ENCODE measurements around the gene SLC7A11.

SLC7A11 gene

GRCh38 chr4:138199568-138200235 is 42.4 kb downstream of the SLC7A11 start:
- TF ChIP-seq, protein P1, sequence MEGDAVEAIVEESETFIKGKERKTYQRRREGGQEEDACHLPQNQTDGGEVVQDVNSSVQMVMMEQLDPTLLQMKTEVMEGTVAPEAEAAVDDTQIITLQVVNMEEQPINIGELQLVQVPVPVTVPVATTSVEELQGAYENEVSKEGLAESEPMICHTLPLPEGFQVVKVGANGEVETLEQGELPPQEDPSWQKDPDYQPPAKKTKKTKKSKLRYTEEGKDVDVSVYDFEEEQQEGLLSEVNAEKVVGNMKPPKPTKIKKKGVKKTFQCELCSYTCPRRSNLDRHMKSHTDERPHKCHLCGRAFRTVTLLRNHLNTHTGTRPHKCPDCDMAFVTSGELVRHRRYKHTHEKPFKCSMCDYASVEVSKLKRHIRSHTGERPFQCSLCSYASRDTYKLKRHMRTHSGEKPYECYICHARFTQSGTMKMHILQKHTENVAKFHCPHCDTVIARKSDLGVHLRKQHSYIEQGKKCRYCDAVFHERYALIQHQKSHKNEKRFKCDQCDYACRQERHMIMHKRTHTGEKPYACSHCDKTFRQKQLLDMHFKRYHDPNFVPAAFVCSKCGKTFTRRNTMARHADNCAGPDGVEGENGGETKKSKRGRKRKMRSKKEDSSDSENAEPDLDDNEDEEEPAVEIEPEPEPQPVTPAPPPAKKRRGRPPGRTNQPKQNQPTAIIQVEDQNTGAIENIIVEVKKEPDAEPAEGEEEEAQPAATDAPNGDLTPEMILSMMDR (IDR thresholded peaks at IDR 0.05; ENCODE audit: control extremely low read depth, extremely low read depth, low read depth, missing control alignments): no peak
- DNase-seq (ENCODE audit: extremely low spot score): no peak
- POLR2A ChIA-PET: no interaction called here
- CTCF ChIA-PET: interaction anchor here (1.0 to 1.2 kb wide), 4 partner anchors 10 to 34 kb away, joined by 3 read pairs; no protein-coding TSS in a partner anchor

GRCh38 chr4:138196153-138196552 is 46.0 kb downstream of the SLC7A11 start:
- POLR2A ChIA-PET: no interaction called here
- CTCF ChIA-PET: interaction anchor here (3.5 kb wide), 1 partner anchor 13 kb away, joined by 17 read pairs; no protein-coding TSS in a partner anchor

GRCh38 chr4:138193963-138194362 is 48.2 kb downstream of the SLC7A11 start:
- ChIA-PET CTCF (interaction anchor here (1.0 to 3.5 kb wide), 2 partner anchors 11 to 12 kb away, joined by 4 to 17 read pairs; no protein-coding TSS in a partner anchor), POLR2A (no interaction called here)
- TF ChIP-seq, protein P1 (IDR thresholded peaks at IDR 0.05; ENCODE audit: control extremely low read depth, extremely low read depth, low read depth, missing control alignments): no peak

More at GRCh38 chr4:138196153-138196552, 46.0 kb downstream of the SLC7A11 start:
- TF ChIP-seq, protein P1 (IDR thresholded peaks at IDR 0.05; ENCODE audit: control extremely low read depth, extremely low read depth, low read depth, missing control alignments): no peak
- DNase-seq (ENCODE audit: extremely low spot score): no peak

DNA sequence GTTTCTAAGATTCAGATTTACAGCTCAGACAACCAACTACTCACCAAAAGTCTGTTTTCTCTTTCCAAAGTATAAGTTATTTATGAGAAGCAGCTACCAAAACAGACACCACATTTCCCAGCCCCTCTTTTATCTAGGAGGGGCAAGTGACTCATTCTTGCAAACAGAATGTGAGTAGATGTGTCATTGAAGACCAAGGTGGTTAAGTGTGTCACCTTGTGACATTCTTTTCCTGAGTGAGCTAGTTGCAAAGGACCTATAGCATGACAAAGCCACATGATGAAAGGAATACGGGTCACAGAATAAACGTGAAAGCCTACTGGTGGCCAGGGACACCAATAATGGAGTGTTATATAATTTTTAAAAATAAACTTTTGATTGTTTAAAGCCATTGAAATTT is 50.0 kb downstream of the SLC7A11 start:
- no peak for DNase-seq (ENCODE audit: extremely low spot score)

More at GRCh38 chr4:138193963-138194362, 48.2 kb downstream of the SLC7A11 start:
- DNase-seq (ENCODE audit: extremely low spot score): no peak

DNA sequence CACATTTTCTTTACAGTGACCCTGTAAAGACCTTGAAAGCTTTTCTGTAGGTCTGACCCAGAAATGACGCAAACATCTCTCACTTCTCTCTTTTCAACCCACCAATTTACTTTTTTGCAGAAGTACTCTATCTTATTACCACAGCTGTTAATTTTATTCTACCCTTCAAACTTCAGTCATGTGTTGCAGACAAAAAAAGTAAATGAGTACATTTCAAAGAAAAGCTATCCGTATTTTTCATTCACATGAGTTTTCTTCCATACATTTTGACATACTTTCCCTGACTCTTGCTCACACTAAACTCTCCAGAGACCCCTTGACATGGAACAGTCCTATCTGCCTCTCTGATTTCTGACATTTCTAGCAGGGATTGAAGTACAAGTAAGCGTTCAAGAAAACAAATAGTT is 51.7 kb downstream of the SLC7A11 start:
- CTCF ChIA-PET: interaction anchor here (0.7 to 1.9 kb wide), 5 partner anchors 13 to 155 kb away, joined by 3 to 5 read pairs (median 3); no protein-coding TSS in a partner anchor
- peak; percentile 51 for DNase-seq (ENCODE audit: extremely low spot score)
- POLR2A ChIA-PET: no interaction called here
- TF ChIP-seq, protein P1 (IDR thresholded peaks at IDR 0.05; ENCODE audit: control extremely low read depth, extremely low read depth, low read depth, missing control alignments): no peak

More for the DNA sequence above, 50.0 kb downstream of the SLC7A11 start:
- ChIA-PET POLR2A (no interaction called here), CTCF (interaction anchor here (0.8 to 1.4 kb wide), 5 partner anchors 9 to 489 kb away, joined by 3 read pairs; no protein-coding TSS in a partner anchor)
- TF ChIP-seq, protein P1 (IDR thresholded peaks at IDR 0.05; ENCODE audit: control extremely low read depth, extremely low read depth, low read depth, missing control alignments): no peak

GRCh38 chr4:138189206-138189605 is 52.9 kb downstream of the SLC7A11 start:
- TF ChIP-seq, protein P1 (IDR thresholded peaks at IDR 0.05; ENCODE audit: control extremely low read depth, extremely low read depth, low read depth, missing control alignments): no peak
- POLR2A ChIA-PET: no interaction called here
- CTCF ChIA-PET: interaction anchor here (1.2 to 1.9 kb wide), 4 partner anchors 12 to 78 kb away, joined by 3 to 5 read pairs (median 4); no protein-coding TSS in a partner anchor

More at GRCh38 chr4:138189206-138189605, 52.9 kb downstream of the SLC7A11 start:
- no peak for DNase-seq (ENCODE audit: extremely low spot score)

All from GM10248 (cell line).